GM12864 (cell line): ENCODE results near the gene DUSP9.
"Not testable (repeated sequence)": the region's sequence is repeated elsewhere in the genome, so short reads cannot be mapped to it uniquely, and the experiment has no call there.

Source experiments
- DNase-seq: peaks from one replicate; pipeline ENCODE4 v3.0.0-alpha.2; 2011; ENCODE audit warnings: low read depth
- H3K4me3 ChIP-seq: 2 replicates; pipeline ENCODE4 v1.5.1; 2011; ENCODE audit warnings: mild to moderate bottlenecking, low read depth, low read length, control low read depth
- CTCF ChIP-seq: IDR thresholded peaks from 2 replicates; pipeline ENCODE4 v1.5.1; 2011; ENCODE audit warnings: low read depth, mild to moderate bottlenecking, moderate library complexity, low read length, control low read depth, inconsistent platforms; ENCODE audit errors: missing control alignments

The DUSP9 gene

GRCh38 chrX:153688506-153688905, 41.5 kb downstream of the DUSP9 start:
- no peak overlapping the region for H3K4me3 ChIP-seq
- no peak for TF ChIP-seq CTCF
- no peak for DNase-seq

- no peak for TF ChIP-seq CTCF
- no peak overlapping the region for H3K4me3 ChIP-seq
- no peak for DNase-seq
Measured at GRCh38 chrX:153688911-153689590, 42.0 kb downstream of the DUSP9 start.

- no peak overlapping the region for H3K4me3 ChIP-seq
- peak; percentile 18 for TF ChIP-seq CTCF
- DNase-seq: no peak
Measured at GRCh38 chrX:153689654-153690465, 42.9 kb downstream of the DUSP9 start.

- no peak for DNase-seq
- no peak for TF ChIP-seq CTCF
- H3K4me3 ChIP-seq: no peak overlapping the region
Measured at GRCh38 chrX:153690466-153690865, 43.5 kb downstream of the DUSP9 start.

- H3K4me3 ChIP-seq, DNase-seq: not testable (repeated sequence)
Measured at GRCh38 chrX:153691032-153691827, 44.2 kb downstream of the DUSP9 start.

- no peak overlapping the region for H3K4me3 ChIP-seq
- no peak for TF ChIP-seq CTCF
- no peak for DNase-seq
Measured at GRCh38 chrX:153692003-153692402, 45.0 kb downstream of the DUSP9 start.

GRCh38 chrX:153692611-153693156, 45.7 kb downstream of the DUSP9 start:
- TF ChIP-seq CTCF: no peak
- no peak overlapping the region for H3K4me3 ChIP-seq
- no peak for DNase-seq
